Natural killer cell (primary cell): ENCODE results near the gene MAPK8IP1. TPM values are rescaled to one million over a fixed set of nuclear protein-coding genes. Genes with fewer than 3 reads are reported as not detected.

Experiments
- ATAC-seq, 3 donors: fragments of 150-1000 bp in 2 of 3; fragments of 200-7000 bp in 1 of 3; cut with Tn5 transposase; 1 replicate in 1 of 3; 2 replicates in 2 of 3; pipeline ENCODE4 v1.10.0; 2021; ENCODE audit warnings: mild to moderate bottlenecking in 2 of 3, moderate library complexity in 2 of 3
- DNase-seq, 2 donors: peaks; one replicate each; pipeline versions ENCODE4 v3.0.0 to v3.0.0-alpha.2; 2013 to 2021; ENCODE audit warnings: mixed read lengths in 1 of 2
- H3K27ac ChIP-seq: one replicate; pipeline ENCODE4 v1.5.1; 2013; ENCODE audit warnings: mild to moderate bottlenecking, low read length
- H3K27me3 ChIP-seq: one replicate; pipeline ENCODE4 v1.6.1; 2013; ENCODE audit warnings: low read length; ENCODE audit not compliant: control insufficient read depth, insufficient read depth
- H3K36me3 ChIP-seq: one replicate; pipeline ENCODE4 v1.6.1; 2013; ENCODE audit warnings: low read length; ENCODE audit not compliant: control insufficient read depth, insufficient read depth
- H3K4me1 ChIP-seq: one replicate; pipeline ENCODE4 v1.6.1; 2013; ENCODE audit warnings: low read length; ENCODE audit not compliant: control insufficient read depth, insufficient read depth
- H3K4me3 ChIP-seq: one replicate; pipeline ENCODE4 v1.5.1; 2013; ENCODE audit warnings: low read length
- H3K9me3 ChIP-seq: one replicate; pipeline ENCODE4 v1.6.1; 2013; ENCODE audit warnings: low read length; ENCODE audit not compliant: control insufficient read depth, insufficient read depth
- H3K27ac Mint-ChIP-seq, 2 donors: one replicate each; pipeline ENCODE4 v1.8.0; 2022; ENCODE audit warnings: mild to moderate bottlenecking in 2 of 2, mixed read lengths in 2 of 2, moderate library complexity in 1 of 2
- H3K27me3 Mint-ChIP-seq, 2 donors: one replicate each; pipeline ENCODE4 v1.8.0; 2022; ENCODE audit warnings: low read depth in 2 of 2, mixed read lengths in 2 of 2
- H3K36me3 Mint-ChIP-seq: one replicate; pipeline ENCODE4 v1.8.0; 2022; ENCODE audit warnings: mixed read lengths
- H3K4me1 Mint-ChIP-seq, 2 donors: one replicate each; pipeline ENCODE4 v1.8.0; 2022; ENCODE audit warnings: mixed read lengths in 2 of 2
- H3K4me3 Mint-ChIP-seq: one replicate; pipeline ENCODE4 v1.8.0; 2022; ENCODE audit warnings: mild to moderate bottlenecking, moderate library complexity, mixed read lengths
- H3K9me3 Mint-ChIP-seq, 2 donors: one replicate each; pipeline ENCODE4 v1.8.0; 2022; ENCODE audit warnings: mixed read lengths in 2 of 2
- WGBS: methylation state at CpG from one replicate; pipeline ENCODE4 v1.1.7; 2013; ENCODE audit warnings: missing lambda C conversion rate; ENCODE audit not compliant: insufficient coverage; 5-methylcytosine and 5-hydroxymethylcytosine counted together
- intact Hi-C: fragments of 100-400 bp; cut with micrococcal nuclease; formaldehyde crosslinking; loops from one replicate; pipeline ENCODE4 v1.14.2; 2022
- total RNA-seq, 4 donors: library from RNA; stranded (reverse); fragments of 120-200 nt in 1 of 4; gene quantifications; one replicate each; pipeline versions ENCODE4 v1.2.3 to v1.2.4, GENCODE V29; 2013 to 2022
- TF ChIP-seq, protein P1 (sequence below): fragments of 200-600 bp; IDR thresholded peaks from one replicate; pipeline ENCODE4 v1.8.0; 2022; ENCODE audit warnings: antibody characterized with exemption

Gene MAPK8IP1
- total RNA-seq, 3 donors from 2014 or later (not counting 1 experiment from before 2014, with no cell fraction given): 9.7 to 21.5 (median 13.9) TPM

DNA sequence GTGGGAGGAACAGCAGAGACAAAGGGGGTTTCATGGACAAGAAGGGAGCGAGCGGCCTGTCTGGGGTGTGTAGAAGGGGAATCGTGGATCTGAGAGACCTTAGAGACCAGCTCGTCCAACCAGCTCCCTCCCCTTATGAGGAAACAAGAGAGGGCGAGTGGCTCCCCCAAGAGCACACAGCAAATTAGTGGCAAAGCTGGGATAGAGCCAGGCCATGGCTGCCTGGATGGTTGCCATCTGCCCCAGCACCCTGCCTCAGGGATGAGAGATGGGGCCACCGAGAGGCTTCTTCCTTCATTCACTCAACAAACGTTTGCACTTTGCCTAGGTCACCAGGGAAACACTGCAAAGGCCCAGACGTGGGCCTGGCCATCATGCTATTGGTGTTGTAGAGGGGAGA lies 4.1 kb downstream of the MAPK8IP1 start:
- ATAC-seq: no peak
- no peak for DNase-seq
- H3K27ac ChIP-seq: no peak overlapping the region
- Mint-ChIP-seq H3K9me3 (no peaks in the 10 kb centered on the region), H3K27me3 (peaks cover 0 to 17% of the 10 kb centered on the region in 2 donors), H3K36me3 (no peaks in the 10 kb centered on the region), H3K4me1 (peaks cover 9% of the 10 kb centered on the region in 2 donors), H3K4me3 (no peak overlapping the region), H3K27ac (no peak overlapping the region)
- H3K36me3 ChIP-seq: no peaks in the 10 kb centered on the region
- 95% methylated on average over 8 of the region's 8 CpGs for WGBS
- intact Hi-C loops: no loop called here
- no peaks in the 10 kb centered on the region for H3K9me3 ChIP-seq
- peaks cover 12% of the 10 kb centered on the region for H3K4me1 ChIP-seq
- peaks cover 5% of the 10 kb centered on the region for H3K27me3 ChIP-seq
- TF ChIP-seq, protein P1, sequence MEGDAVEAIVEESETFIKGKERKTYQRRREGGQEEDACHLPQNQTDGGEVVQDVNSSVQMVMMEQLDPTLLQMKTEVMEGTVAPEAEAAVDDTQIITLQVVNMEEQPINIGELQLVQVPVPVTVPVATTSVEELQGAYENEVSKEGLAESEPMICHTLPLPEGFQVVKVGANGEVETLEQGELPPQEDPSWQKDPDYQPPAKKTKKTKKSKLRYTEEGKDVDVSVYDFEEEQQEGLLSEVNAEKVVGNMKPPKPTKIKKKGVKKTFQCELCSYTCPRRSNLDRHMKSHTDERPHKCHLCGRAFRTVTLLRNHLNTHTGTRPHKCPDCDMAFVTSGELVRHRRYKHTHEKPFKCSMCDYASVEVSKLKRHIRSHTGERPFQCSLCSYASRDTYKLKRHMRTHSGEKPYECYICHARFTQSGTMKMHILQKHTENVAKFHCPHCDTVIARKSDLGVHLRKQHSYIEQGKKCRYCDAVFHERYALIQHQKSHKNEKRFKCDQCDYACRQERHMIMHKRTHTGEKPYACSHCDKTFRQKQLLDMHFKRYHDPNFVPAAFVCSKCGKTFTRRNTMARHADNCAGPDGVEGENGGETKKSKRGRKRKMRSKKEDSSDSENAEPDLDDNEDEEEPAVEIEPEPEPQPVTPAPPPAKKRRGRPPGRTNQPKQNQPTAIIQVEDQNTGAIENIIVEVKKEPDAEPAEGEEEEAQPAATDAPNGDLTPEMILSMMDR: no peak
- no peak overlapping the region for H3K4me3 ChIP-seq

DNA sequence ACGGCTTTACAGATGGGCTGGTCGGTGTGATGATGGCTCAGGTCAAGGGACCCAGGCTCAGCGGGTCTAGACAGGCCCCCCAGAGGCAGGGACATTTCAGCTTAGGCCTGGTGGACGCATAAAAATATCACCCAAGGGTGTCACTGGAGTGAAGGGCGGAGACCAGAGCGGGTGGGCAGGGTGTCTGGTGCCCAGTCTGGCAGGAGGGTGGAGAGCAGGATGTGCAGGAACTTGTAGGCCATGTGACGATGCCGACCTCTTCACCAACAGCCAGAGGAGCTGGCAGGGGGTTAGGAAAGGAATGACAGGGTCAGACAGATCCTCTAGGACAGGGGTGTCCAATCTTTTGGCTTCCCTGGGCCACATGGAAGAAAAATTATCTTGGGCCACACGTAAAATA lies 4.5 kb downstream of the MAPK8IP1 start:
- Mint-ChIP-seq H3K4me1 (peaks cover 5% of the 10 kb centered on the region in 2 donors), H3K36me3 (no peaks in the 10 kb centered on the region), H3K9me3 (no peaks in the 10 kb centered on the region), H3K27ac (no peak overlapping the region), H3K27me3 (peaks cover 0 to 20% of the 10 kb centered on the region in 2 donors), H3K4me3 (no peak overlapping the region)
- ATAC-seq (no peak), DNase-seq (no peak)
- TF ChIP-seq, protein P1: no peak
- H3K27me3 ChIP-seq: peaks cover 5% of the 10 kb centered on the region
- 92% methylated on average over 9 of the region's 9 CpGs for WGBS
- no peak overlapping the region for H3K4me3 ChIP-seq
- H3K4me1 ChIP-seq: peaks cover 9% of the 10 kb centered on the region
- intact Hi-C loops: no loop called here
- no peaks in the 10 kb centered on the region for H3K36me3 ChIP-seq
- H3K9me3 ChIP-seq: no peaks in the 10 kb centered on the region
- H3K27ac ChIP-seq: no peak overlapping the region

DNA sequence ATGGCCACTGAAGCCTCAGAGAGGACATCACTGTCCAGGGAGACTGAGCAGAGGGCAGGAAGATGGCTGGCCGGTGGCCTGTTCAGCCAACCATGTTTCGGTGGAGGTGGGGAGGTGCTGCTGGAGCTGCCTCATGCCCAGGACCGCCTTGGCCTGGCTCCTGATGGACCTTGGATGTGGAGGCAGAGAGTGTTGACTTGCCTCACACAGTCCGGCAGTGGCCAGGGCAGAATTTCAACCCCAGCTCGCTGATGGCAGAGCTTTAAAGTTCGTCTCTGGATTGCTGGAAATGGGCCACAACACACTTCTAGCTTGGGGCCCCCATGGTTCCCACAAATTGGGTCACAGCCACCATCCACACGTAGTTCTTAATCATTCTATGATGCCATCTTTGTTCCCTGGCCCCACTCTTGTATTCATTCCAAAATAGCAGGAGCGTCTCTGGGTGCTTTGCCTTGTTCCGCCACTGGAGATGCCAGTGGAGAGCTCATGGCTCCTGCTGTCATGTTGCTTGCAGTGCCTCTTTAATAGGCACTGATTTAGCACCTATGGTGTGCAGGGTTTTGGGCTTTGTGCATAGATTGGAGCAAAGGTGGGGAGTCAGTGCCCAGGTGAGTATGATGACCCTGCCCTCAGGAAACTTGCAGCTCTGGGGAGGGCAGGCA lies 5.6 kb downstream of the MAPK8IP1 start:
- 90% methylated on average over 9 of the region's 9 CpGs for WGBS
- H3K27ac Mint-ChIP-seq: no peak overlapping the region
- H3K27me3 Mint-ChIP-seq: peaks cover 0 to 25% of the 10 kb centered on the region in 2 donors

More for the DNA sequence above, 5.6 kb downstream of the MAPK8IP1 start:
- Mint-ChIP-seq H3K36me3 (no peaks in the 10 kb centered on the region), H3K4me3 (no peak overlapping the region), H3K9me3 (no peaks in the 10 kb centered on the region), H3K4me1 (no peaks in the 10 kb centered on the region)
- Histone ChIP-seq H3K9me3 (no peaks in the 10 kb centered on the region), H3K4me1 (peaks cover 2% of the 10 kb centered on the region), H3K27me3 (peaks cover 8% of the 10 kb centered on the region), H3K36me3 (no peaks in the 10 kb centered on the region), H3K27ac (no peak overlapping the region), H3K4me3 (no peak overlapping the region)
- TF ChIP-seq, protein P1: no peak
- intact Hi-C loops: no loop called here
- ATAC-seq (no peak), DNase-seq (no peak)
